HFFc6 (cell line): Measurements from ENCODE around the gene SLC22A31. TPM values are rescaled to one million over a fixed set of nuclear protein-coding genes. Genes with fewer than 3 reads are reported as not detected.

ENCODE experiments used
- DNase-seq: peaks from one replicate; pipeline ENCODE4 v3.0.0-alpha.2; 2018
- H3K27ac Mint-ChIP-seq: 2 replicates; pipeline ENCODE4 v1.8.0; 2020; ENCODE audit warnings: mild to moderate bottlenecking, mixed read lengths
- H3K27me3 Mint-ChIP-seq: 2 replicates; pipeline ENCODE4 v1.8.0; 2021; ENCODE audit warnings: mild to moderate bottlenecking, moderate library complexity, mixed read lengths; ENCODE audit not compliant: insufficient read depth
- H3K36me3 Mint-ChIP-seq: 2 replicates; pipeline ENCODE4 v1.8.0; 2021; ENCODE audit warnings: low read depth, mixed read lengths
- H3K4me1 Mint-ChIP-seq: 2 replicates; pipeline ENCODE4 v1.8.0; 2020; ENCODE audit warnings: low read depth, mixed read lengths
- H3K4me3 Mint-ChIP-seq: 2 replicates; pipeline ENCODE4 v1.8.0; 2020; ENCODE audit warnings: mild to moderate bottlenecking, moderate library complexity, mixed read lengths
- H3K9me3 Mint-ChIP-seq: 2 replicates; pipeline ENCODE4 v1.8.0; 2020; ENCODE audit warnings: mild to moderate bottlenecking, mixed read lengths
- CTCF ChIP-seq: fragments of 200-600 bp; sonication (generic); IDR thresholded peaks from 2 replicates; pipeline ENCODE4 v1.5.0; 2021; ENCODE audit warnings: antibody characterized with exemption, mild to moderate bottlenecking
- total RNA-seq, 6 experiments: library from RNA; stranded (reverse); fragmentation: NEBNext Ultra II Directional; extraction: Animal tissue kit (Norgen Biotek cat#: 25700); gene quantifications; 2 replicates in 1 of 6; 3 replicates in 5 of 6; pipeline ENCODE4 v1.2.3, GENCODE V29; 2021

SLC22A31 gene
- total RNA-seq, 6 experiments from 2014 or later, result not detected

GRCh38 chr16:89161763-89162713 is 38.3 kb downstream of the SLC22A31 start:
- H3K27me3 Mint-ChIP-seq, result peaks cover 11% of the 10 kb centered on the region
- no peak overlapping the region for H3K27ac Mint-ChIP-seq
- H3K36me3 Mint-ChIP-seq, result no peaks in the 10 kb centered on the region
- no peak for DNase-seq
- peaks cover 9% of the 10 kb centered on the region for H3K9me3 Mint-ChIP-seq
- TF ChIP-seq CTCF, result no peak
- H3K4me3 Mint-ChIP-seq, result no peak overlapping the region
- H3K4me1 Mint-ChIP-seq, result peaks cover 9% of the 10 kb centered on the region

DNA sequence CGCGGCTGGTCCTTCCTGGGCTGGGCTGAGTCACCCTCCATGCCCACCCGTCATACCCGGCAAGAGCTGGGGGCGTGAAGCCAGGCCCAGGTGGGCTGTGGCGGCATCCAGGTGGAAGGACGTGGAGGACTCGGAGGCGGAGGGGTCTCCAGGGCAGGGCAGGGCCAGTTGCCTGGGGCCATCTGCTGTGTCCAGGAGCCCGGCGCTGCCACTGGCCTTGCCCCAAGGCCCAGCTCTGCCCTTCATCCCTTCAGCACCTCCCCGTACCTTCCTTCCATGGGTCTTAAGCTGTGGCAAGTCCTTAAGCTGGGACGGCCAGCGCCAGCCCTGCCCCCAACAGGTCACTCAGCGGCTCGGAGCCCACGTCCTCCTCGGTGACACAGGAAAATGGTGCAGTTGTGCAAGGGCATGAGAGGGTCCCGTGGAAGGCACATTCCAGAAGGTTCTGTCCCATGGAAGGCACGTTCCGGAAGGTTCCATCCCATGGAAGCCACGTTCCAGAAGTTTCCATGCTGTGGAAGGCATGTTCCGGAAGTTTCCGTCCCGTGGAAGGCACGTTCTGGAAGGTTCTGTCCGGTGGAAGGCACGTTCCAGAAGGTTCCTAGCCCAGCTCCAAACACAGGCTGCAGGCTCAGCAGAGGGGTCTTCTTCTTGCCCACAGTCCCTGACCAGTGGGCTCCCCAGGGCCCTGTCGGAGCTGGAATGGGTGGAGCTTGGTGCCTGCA is 39.2 kb downstream of the SLC22A31 start:
- H3K27me3 Mint-ChIP-seq, result peaks cover 10% of the 10 kb centered on the region
- H3K4me3 Mint-ChIP-seq, result no peak overlapping the region
- TF ChIP-seq CTCF, result no peak
- H3K9me3 Mint-ChIP-seq, result peaks cover 9% of the 10 kb centered on the region
- no peaks in the 10 kb centered on the region for H3K36me3 Mint-ChIP-seq
- no peak overlapping the region for H3K27ac Mint-ChIP-seq
- DNase-seq, result no peak
- peaks cover 9% of the 10 kb centered on the region for H3K4me1 Mint-ChIP-seq

DNA sequence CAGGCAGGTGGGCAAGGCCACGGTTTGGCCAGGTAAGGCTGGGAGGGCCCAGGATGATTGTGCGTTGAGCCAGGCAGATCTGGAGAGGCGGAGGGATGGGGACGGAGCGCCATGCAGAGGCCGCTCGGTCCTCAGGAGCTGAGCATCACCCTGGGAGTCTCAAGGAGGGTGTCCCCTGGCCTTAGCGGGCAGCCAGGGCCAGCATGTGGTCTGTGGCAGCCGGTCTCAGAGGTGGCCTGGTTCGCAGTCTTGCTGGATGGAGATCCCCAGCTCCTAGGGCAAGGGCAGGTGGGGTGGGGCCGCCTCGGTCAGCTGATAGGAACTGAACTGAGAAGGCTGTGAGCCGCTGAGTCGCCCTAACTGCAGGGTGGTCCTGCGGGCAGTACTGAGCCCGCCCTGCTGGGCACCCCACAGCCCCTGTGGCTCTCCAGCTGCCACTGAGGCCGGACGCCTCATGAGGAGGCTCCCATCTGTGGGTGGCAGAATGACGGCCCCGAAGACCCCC is 40.4 kb downstream of the SLC22A31 start:
- H3K36me3 Mint-ChIP-seq, result no peaks in the 10 kb centered on the region
- DNase-seq, result no peak
- no peak for TF ChIP-seq CTCF
- peaks cover 10% of the 10 kb centered on the region for H3K27me3 Mint-ChIP-seq
- H3K4me1 Mint-ChIP-seq, result peaks cover 21% of the 10 kb centered on the region
- H3K4me3 Mint-ChIP-seq, result no peak overlapping the region
- H3K9me3 Mint-ChIP-seq, result peaks cover 9% of the 10 kb centered on the region
- no peak overlapping the region for H3K27ac Mint-ChIP-seq

- Mint-ChIP-seq H3K27me3 (peaks cover 10% of the 10 kb centered on the region), H3K4me3 (no peak overlapping the region), H3K9me3 (peaks cover 9% of the 10 kb centered on the region), H3K4me1 (peaks cover 24% of the 10 kb centered on the region), H3K27ac (no peak overlapping the region), H3K36me3 (no peaks in the 10 kb centered on the region)
- no peak for TF ChIP-seq CTCF
- no peak for DNase-seq
Observed at GRCh38 chr16:89159066-89159849, 41.1 kb downstream of the SLC22A31 start.

DNA sequence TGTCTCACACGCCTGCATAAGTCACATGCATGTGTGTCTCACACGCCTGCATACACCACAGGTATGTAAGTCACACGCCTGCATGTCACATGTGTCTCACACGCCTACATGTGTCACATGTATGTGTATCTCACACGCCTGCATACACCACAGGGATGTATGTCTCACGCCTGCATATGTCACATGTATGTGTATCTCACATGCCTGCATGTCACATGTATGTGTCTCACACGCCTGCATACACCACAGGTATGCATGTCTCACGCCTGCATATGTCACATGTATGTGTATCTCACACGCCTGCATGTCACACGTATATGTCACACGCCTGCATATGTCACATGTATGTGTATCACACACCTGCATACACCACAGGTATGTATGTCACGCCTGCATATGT is 42.6 kb downstream of the SLC22A31 start:
- Mint-ChIP-seq H3K9me3 (peaks cover 9% of the 10 kb centered on the region), H3K4me1 (peaks cover 16% of the 10 kb centered on the region), H3K27me3 (peaks cover 10% of the 10 kb centered on the region), H3K27ac (no peak overlapping the region), H3K4me3 (no peak overlapping the region), H3K36me3 (no peaks in the 10 kb centered on the region)
- no peak for TF ChIP-seq CTCF
- no peak for DNase-seq
